ENCODE data around the gene VIPAS39. TPM values are rescaled to one million over a fixed set of nuclear protein-coding genes. Genes with fewer than 3 reads are reported as not detected.

VIPAS39 gene
- total RNA-seq, 2 donors from 2014 or later, result 6.3 to 17.1 TPM

- TF ChIP-seq POLR2A (IDR thresholded peaks at IDR 0.05), result no peak
- TF ChIP-seq CTCF (IDR thresholded peaks at IDR 0.05), result no peak
- WGBS, 2 donors, result 96 to 97% methylated on average over 3 of the region's 3 CpGs
Measured at GRCh38 chr14:77436042-77436441, 21.4 kb downstream of the VIPAS39 start.

GRCh38 chr14:77426396-77426795 lies 31.0 kb downstream of the VIPAS39 start:
- Histone ChIP-seq H3K27ac (no peak overlapping the region), H3K36me3 (replicated peaks in 1 of 2; ENCODE audit: insufficient read depth in 1 of 2, low read depth in 2 of 2) (peaks cover 0 to 43% of the 10 kb centered on the region in 2 donors), H3K4me3 (no peak overlapping the region), H3K4me1 (no peaks in the 10 kb centered on the region), H3K27me3 (no peaks in the 10 kb centered on the region), H3K9me3 (no peaks in the 10 kb centered on the region)
- ATAC-seq (no peak), DNase-seq (no peak)
- intact Hi-C loops (cut with DNase I), result no loop called here
- TF ChIP-seq CTCF (IDR thresholded peaks at IDR 0.05) (no peak), POLR2A (IDR thresholded peaks at IDR 0.05) (no peak)
- 88 to 95% methylated on average over 3 of the region's 3 CpGs for WGBS, 2 donors

More at GRCh38 chr14:77436042-77436441, 21.4 kb downstream of the VIPAS39 start:
- H3K4me3 ChIP-seq, result no peak overlapping the region
- no peak for DNase-seq
- no peaks in the 10 kb centered on the region for H3K9me3 ChIP-seq
- intact Hi-C loops (cut with DNase I), result no loop called here
- ATAC-seq, result no peak
- H3K27ac ChIP-seq, result no peak overlapping the region
- no peaks in the 10 kb centered on the region for H3K4me1 ChIP-seq
- H3K27me3 ChIP-seq, result no peaks in the 10 kb centered on the region
- peaks cover 0 to 32% of the 10 kb centered on the region in 2 donors for H3K36me3 ChIP-seq (replicated peaks in 1 of 2; ENCODE audit: insufficient read depth in 1 of 2, low read depth in 2 of 2)

DNA sequence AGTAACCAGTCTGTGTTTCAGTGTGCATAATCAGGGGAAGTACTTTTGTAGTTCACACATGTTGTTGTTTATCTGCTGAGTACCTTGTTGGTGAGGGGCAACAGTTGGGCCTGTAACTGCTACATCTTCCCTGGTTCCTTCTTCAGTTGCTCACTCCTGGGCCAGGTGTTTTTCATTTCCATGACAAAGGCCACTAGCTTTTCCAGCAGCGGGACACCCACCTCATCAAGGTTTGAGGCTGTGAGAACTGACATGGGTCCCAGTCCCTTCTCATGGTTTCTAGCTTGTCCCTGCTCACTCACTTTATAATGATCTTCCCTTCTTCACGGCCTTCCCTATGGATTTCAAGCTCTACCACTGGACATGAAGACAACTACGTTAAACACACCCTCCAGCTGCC lies 32.5 kb downstream of the VIPAS39 start:
- TF ChIP-seq POLR2A (IDR thresholded peaks at IDR 0.05), result no peak
- no peak for TF ChIP-seq CTCF (IDR thresholded peaks at IDR 0.05)
- no peak for ATAC-seq
- H3K36me3 ChIP-seq (replicated peaks in 1 of 2; ENCODE audit: insufficient read depth in 1 of 2, low read depth in 2 of 2), result peaks cover 0 to 42% of the 10 kb centered on the region in 2 donors
- no peaks in the 10 kb centered on the region for H3K27me3 ChIP-seq
- no peaks in the 10 kb centered on the region for H3K9me3 ChIP-seq
- 92% methylated on average over 3 of the region's 3 CpGs for WGBS, 2 donors
- H3K4me3 ChIP-seq, result no peak overlapping the region
- H3K27ac ChIP-seq, result no peak overlapping the region
- no peaks in the 10 kb centered on the region for H3K4me1 ChIP-seq
- intact Hi-C loops (cut with DNase I), result no loop called here
- no peak for DNase-seq

GRCh38 chr14:77423423-77423822 lies 34.0 kb downstream of the VIPAS39 start, which contains the start of gene NOXRED1:
TSS of gene NOXRED1 (minus strand) at chr14:77423523. CDS start at chr14:77422889, 634 bp downstream.
- Histone ChIP-seq H3K4me1 (no peaks in the 10 kb centered on the region), H3K27me3 (no peaks in the 10 kb centered on the region), H3K4me3 (no peak within 1 kb of the TSS), H3K27ac (no peak within 1 kb of the TSS), H3K9me3 (peaks cover 0 to 4% (median 0%) of the 10 kb centered on the region in 3 donors), H3K36me3 (replicated peaks in 1 of 2; ENCODE audit: insufficient read depth in 1 of 2, low read depth in 2 of 2) (peaks cover 0 to 34% of the 10 kb centered on the region in 2 donors)
- intact Hi-C loops (cut with DNase I), result no loop called here
- TF ChIP-seq CTCF (IDR thresholded peaks at IDR 0.05) (no peak), POLR2A (IDR thresholded peaks at IDR 0.05) (no peak)
- DNase-seq, result no peak
- ATAC-seq, result no peak
- 95 to 100% methylated on average over 1 of the region's 1 CpG for WGBS, 2 donors

- H3K27me3 ChIP-seq, result no peaks in the 10 kb centered on the region
- WGBS, 2 donors, result 50 to 100% methylated on average over 2 of the region's 2 CpGs
- DNase-seq (no peak), ATAC-seq (no peak)
- no peaks in the 10 kb centered on the region for H3K4me1 ChIP-seq
- intact Hi-C loops (cut with DNase I), result no loop called here
- H3K36me3 ChIP-seq (replicated peaks in 1 of 2; ENCODE audit: insufficient read depth in 1 of 2, low read depth in 2 of 2), result peaks cover 0 to 19% of the 10 kb centered on the region in 2 donors
- TF ChIP-seq POLR2A (IDR thresholded peaks at IDR 0.05) (no peak), CTCF (IDR thresholded peaks at IDR 0.05) (no peak)
- H3K4me3 ChIP-seq, result no peak overlapping the region
- peaks cover 0 to 4% (median 0%) of the 10 kb centered on the region in 3 donors for H3K9me3 ChIP-seq
- H3K27ac ChIP-seq, result no peak overlapping the region
Measured at GRCh38 chr14:77421201-77421600, 36.2 kb downstream of the VIPAS39 start.

Measured in body of pancreas (tissue), 4 donors.